Tibial artery (tissue), 4 donors: Measurements from ENCODE around the gene PI4KA.
A peak's percentile ranks its signal among the peaks of the same experiment; 100 is the strongest.

Source experiments
- DNase-seq, 2 donors: peaks; one replicate each; pipeline ENCODE4 v3.0.0-alpha.2; 2019
- H3K27ac ChIP-seq, 2 donors: fragments of 200-600 bp; sonication (generic) in 1 of 2; 1 replicate in 1 of 2; 2 replicates in 1 of 2; pipeline ENCODE4 v1.5.1; 2018 to 2019; ENCODE audit warnings: mild to moderate bottlenecking in 1 of 2
- H3K27me3 ChIP-seq, 2 donors: fragments of 200-600 bp; sonication (generic) in 1 of 2; one replicate each; pipeline versions ENCODE4 v1.5.1 to v1.6.0; 2016 to 2019
- H3K36me3 ChIP-seq, 3 donors: fragments of 200-600 bp; sonication (generic) in 2 of 3; one replicate each; pipeline ENCODE4 v1.5.1; 2016 to 2019; ENCODE audit warnings: mild to moderate bottlenecking in 2 of 3
- H3K4me1 ChIP-seq, 4 donors: fragments of 200-600 bp; sonication (generic) in 2 of 4; 1 replicate in 3 of 4; 2 replicates in 1 of 4; pipeline ENCODE4 v1.5.1; 2016 to 2019
- H3K4me3 ChIP-seq, 2 donors: fragments of 200-600 bp; sonication (generic) in 1 of 2; 1 replicate in 1 of 2; 2 replicates in 1 of 2; pipeline ENCODE4 v1.5.1; 2018 to 2019; ENCODE audit warnings: mild to moderate bottlenecking in 2 of 2
- H3K9me3 ChIP-seq, 3 donors: fragments of 200-600 bp; sonication (generic) in 1 of 3; one replicate each; pipeline ENCODE4 v1.5.1; 2016 to 2019
- CTCF ChIP-seq, 2 experiments: fragments of 200-600 bp in 1 of 2; fragments of 450-650 bp in 1 of 2; IDR thresholded peaks; one replicate each; pipeline ENCODE4 v1.5.1; 2017 to 2019; ENCODE audit warnings: antibody characterized with exemption in 2 of 2, mild to moderate bottlenecking in 1 of 2, moderate library complexity in 1 of 2
- intact Hi-C: fragments of 100-400 bp; cut with DNase I; formaldehyde crosslinking; loops from one replicate; pipeline ENCODE4 v1.15.0; 2023; ENCODE audit warnings: low total_unique reads

The PI4KA gene

GRCh38 chr22:20875296-20875695 is 16.7 kb upstream of the PI4KA start:
- H3K36me3 ChIP-seq: peaks cover 18 to 66% (median 41%) of the 10 kb centered on the region in 3 donors
- H3K27ac ChIP-seq: no peak overlapping the region
- no peaks in the 10 kb centered on the region for H3K27me3 ChIP-seq
- TF ChIP-seq CTCF (IDR thresholded peaks at IDR 0.05): no peak
- no peak for DNase-seq
- no peaks in the 10 kb centered on the region for H3K4me1 ChIP-seq
- no peak overlapping the region for H3K4me3 ChIP-seq
- intact Hi-C loops: no loop called here
- H3K9me3 ChIP-seq: no peaks in the 10 kb centered on the region

GRCh38 chr22:20873214-20873613 is 14.6 kb upstream of the PI4KA start:
- peaks cover 23 to 81% (median 42%) of the 10 kb centered on the region in 3 donors for H3K36me3 ChIP-seq
- H3K4me1 ChIP-seq: no peaks in the 10 kb centered on the region
- no peak for TF ChIP-seq CTCF (IDR thresholded peaks at IDR 0.05)
- no peak overlapping the region for H3K4me3 ChIP-seq
- H3K9me3 ChIP-seq: no peaks in the 10 kb centered on the region
- H3K27ac ChIP-seq: no peak overlapping the region
- intact Hi-C loops: no loop called here
- H3K27me3 ChIP-seq: no peaks in the 10 kb centered on the region
- DNase-seq: no peak

- intact Hi-C loops: no loop called here
- Histone ChIP-seq H3K4me3 (no peak overlapping the region), H3K27ac (no peak overlapping the region), H3K36me3 (peaks cover 18 to 59% (median 19%) of the 10 kb centered on the region in 3 donors), H3K9me3 (no peaks in the 10 kb centered on the region), H3K27me3 (no peaks in the 10 kb centered on the region), H3K4me1 (peaks cover 0 to 8% (median 2%) of the 10 kb centered on the region in 4 donors)
- no peak for DNase-seq
- no peak for TF ChIP-seq CTCF (IDR thresholded peaks at IDR 0.05)
These were observed 10.6 kb upstream of the PI4KA start for GRCh38 chr22:20869234-20869633.

- H3K27ac ChIP-seq: peak overlapping the region; percentile 13 to 33
- intact Hi-C loops: no loop called here
These were observed 9.7 kb upstream of the PI4KA start for GRCh38 chr22:20868025-20868962.

More at GRCh38 chr22:20868025-20868962, 9.7 kb upstream of the PI4KA start:
- no peaks in the 10 kb centered on the region for H3K9me3 ChIP-seq
- H3K36me3 ChIP-seq: peaks cover 14 to 61% (median 17%) of the 10 kb centered on the region in 3 donors
- H3K4me1 ChIP-seq: peaks cover 0 to 8% (median 2%) of the 10 kb centered on the region in 4 donors
- H3K27me3 ChIP-seq: no peaks in the 10 kb centered on the region
- DNase-seq: no peak
- TF ChIP-seq CTCF (IDR thresholded peaks at IDR 0.05): no peak
- H3K4me3 ChIP-seq: no peak overlapping the region
